HL-60 (cell line): ENCODE results near the gene UTRN.

Experiments
- POLR2AphosphoS5 ChIP-seq: IDR thresholded peaks from 2 replicates; pipeline ENCODE4 v1.6.1; 2012; ENCODE audit warnings: low read depth
- TF ChIP-seq, protein P1 (sequence below): IDR thresholded peaks from 2 replicates; pipeline ENCODE4 v1.6.1; 2012; ENCODE audit warnings: low read depth; ENCODE audit not compliant: insufficient replicate concordance
- TF ChIP-seq, protein P2 (sequence below): IDR thresholded peaks from one replicate; pipeline ENCODE4 v1.5.1; 2011; ENCODE audit warnings: low read length, control low read depth, inconsistent platforms; ENCODE audit not compliant: insufficient read depth

DNA sequence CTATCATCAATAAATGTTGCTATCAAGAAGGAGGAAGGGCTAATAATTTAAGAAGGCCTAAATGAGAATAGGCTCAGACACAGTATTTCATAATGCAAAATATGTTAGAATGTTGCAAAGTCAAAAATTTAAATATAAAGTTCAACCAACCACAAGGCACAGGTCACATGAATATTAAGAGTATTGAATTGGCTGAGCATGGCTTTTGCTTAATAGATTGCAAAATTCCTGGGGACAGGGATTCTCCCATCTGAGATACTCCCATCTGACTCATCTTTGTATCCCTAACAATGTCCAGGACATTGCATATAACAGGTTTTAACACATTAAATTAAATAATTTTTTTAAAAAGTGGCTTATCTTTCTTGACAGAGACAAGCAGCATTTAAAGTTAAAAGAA lies 32.9 kb upstream of the UTRN start:
- TF ChIP-seq, protein P1, sequence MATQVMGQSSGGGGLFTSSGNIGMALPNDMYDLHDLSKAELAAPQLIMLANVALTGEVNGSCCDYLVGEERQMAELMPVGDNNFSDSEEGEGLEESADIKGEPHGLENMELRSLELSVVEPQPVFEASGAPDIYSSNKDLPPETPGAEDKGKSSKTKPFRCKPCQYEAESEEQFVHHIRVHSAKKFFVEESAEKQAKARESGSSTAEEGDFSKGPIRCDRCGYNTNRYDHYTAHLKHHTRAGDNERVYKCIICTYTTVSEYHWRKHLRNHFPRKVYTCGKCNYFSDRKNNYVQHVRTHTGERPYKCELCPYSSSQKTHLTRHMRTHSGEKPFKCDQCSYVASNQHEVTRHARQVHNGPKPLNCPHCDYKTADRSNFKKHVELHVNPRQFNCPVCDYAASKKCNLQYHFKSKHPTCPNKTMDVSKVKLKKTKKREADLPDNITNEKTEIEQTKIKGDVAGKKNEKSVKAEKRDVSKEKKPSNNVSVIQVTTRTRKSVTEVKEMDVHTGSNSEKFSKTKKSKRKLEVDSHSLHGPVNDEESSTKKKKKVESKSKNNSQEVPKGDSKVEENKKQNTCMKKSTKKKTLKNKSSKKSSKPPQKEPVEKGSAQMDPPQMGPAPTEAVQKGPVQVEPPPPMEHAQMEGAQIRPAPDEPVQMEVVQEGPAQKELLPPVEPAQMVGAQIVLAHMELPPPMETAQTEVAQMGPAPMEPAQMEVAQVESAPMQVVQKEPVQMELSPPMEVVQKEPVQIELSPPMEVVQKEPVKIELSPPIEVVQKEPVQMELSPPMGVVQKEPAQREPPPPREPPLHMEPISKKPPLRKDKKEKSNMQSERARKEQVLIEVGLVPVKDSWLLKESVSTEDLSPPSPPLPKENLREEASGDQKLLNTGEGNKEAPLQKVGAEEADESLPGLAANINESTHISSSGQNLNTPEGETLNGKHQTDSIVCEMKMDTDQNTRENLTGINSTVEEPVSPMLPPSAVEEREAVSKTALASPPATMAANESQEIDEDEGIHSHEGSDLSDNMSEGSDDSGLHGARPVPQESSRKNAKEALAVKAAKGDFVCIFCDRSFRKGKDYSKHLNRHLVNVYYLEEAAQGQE: no peak
- TF ChIP-seq POLR2AphosphoS5: no peak
- TF ChIP-seq, protein P2, sequence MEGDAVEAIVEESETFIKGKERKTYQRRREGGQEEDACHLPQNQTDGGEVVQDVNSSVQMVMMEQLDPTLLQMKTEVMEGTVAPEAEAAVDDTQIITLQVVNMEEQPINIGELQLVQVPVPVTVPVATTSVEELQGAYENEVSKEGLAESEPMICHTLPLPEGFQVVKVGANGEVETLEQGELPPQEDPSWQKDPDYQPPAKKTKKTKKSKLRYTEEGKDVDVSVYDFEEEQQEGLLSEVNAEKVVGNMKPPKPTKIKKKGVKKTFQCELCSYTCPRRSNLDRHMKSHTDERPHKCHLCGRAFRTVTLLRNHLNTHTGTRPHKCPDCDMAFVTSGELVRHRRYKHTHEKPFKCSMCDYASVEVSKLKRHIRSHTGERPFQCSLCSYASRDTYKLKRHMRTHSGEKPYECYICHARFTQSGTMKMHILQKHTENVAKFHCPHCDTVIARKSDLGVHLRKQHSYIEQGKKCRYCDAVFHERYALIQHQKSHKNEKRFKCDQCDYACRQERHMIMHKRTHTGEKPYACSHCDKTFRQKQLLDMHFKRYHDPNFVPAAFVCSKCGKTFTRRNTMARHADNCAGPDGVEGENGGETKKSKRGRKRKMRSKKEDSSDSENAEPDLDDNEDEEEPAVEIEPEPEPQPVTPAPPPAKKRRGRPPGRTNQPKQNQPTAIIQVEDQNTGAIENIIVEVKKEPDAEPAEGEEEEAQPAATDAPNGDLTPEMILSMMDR: no peak
